Adipocyte (in vitro differentiated cells): Measurements from ENCODE around the gene SF3A1.

ENCODE experiments used
- DNase-seq: peaks from one replicate; pipeline ENCODE4 v3.0.0-alpha.2; 2015; ENCODE audit warnings: low read depth
- H3K27me3 ChIP-seq: replicated peaks from 2 replicates; pipeline ENCODE4 v1.7.0; 2013; ENCODE audit warnings: mild to moderate bottlenecking, low read length, moderate library complexity; ENCODE audit not compliant: control insufficient read depth, insufficient read depth
- H3K36me3 ChIP-seq: 2 replicates; pipeline ENCODE4 v1.7.0; 2013; ENCODE audit warnings: low read length, mild to moderate bottlenecking, moderate library complexity; ENCODE audit not compliant: control insufficient read depth, insufficient read depth, severe bottlenecking
- H3K4me1 ChIP-seq: 2 replicates; pipeline ENCODE4 v1.7.0; 2013; ENCODE audit warnings: mild to moderate bottlenecking, low read length, moderate library complexity; ENCODE audit not compliant: control insufficient read depth, insufficient read depth
- H3K4me3 ChIP-seq: 2 replicates; pipeline ENCODE4 v1.7.0; 2013; ENCODE audit warnings: mild to moderate bottlenecking, low read length, moderate library complexity
- H3K9ac ChIP-seq: 2 replicates; pipeline ENCODE4 v1.7.0; 2013; ENCODE audit warnings: mild to moderate bottlenecking, low read length, moderate library complexity
- H3K9me3 ChIP-seq: 2 replicates; pipeline ENCODE4 v1.7.0; 2013; ENCODE audit warnings: mild to moderate bottlenecking, low read length, moderate library complexity; ENCODE audit not compliant: control insufficient read depth

Gene SF3A1

GRCh38 chr22:30382340-30382739 is 25.6 kb upstream of the SF3A1 start:
- Histone ChIP-seq H3K9me3 (no peaks in the 10 kb centered on the region), H3K9ac (no peak overlapping the region), H3K4me3 (no peak overlapping the region), H3K4me1 (peaks cover 10% of the 10 kb centered on the region), H3K36me3 (peaks cover 36% of the 10 kb centered on the region), H3K27me3 (no peaks in the 10 kb centered on the region)
- DNase-seq = no peak

GRCh38 chr22:30381264-30381663 is 24.6 kb upstream of the SF3A1 start:
- H3K36me3 ChIP-seq = peaks cover 43% of the 10 kb centered on the region
- H3K27me3 ChIP-seq = no peaks in the 10 kb centered on the region
- no peak overlapping the region for H3K4me3 ChIP-seq
- peaks cover 4% of the 10 kb centered on the region for H3K4me1 ChIP-seq
- no peak overlapping the region for H3K9ac ChIP-seq
- no peak for DNase-seq
- no peaks in the 10 kb centered on the region for H3K9me3 ChIP-seq

GRCh38 chr22:30380011-30380410 is 23.3 kb upstream of the SF3A1 start:
- no peaks in the 10 kb centered on the region for H3K4me1 ChIP-seq
- no peak overlapping the region for H3K4me3 ChIP-seq
- no peaks in the 10 kb centered on the region for H3K27me3 ChIP-seq
- no peak overlapping the region for H3K9ac ChIP-seq
- H3K9me3 ChIP-seq = no peaks in the 10 kb centered on the region
- no peak for DNase-seq
- H3K36me3 ChIP-seq = peaks cover 43% of the 10 kb centered on the region

- Histone ChIP-seq H3K4me3 (no peak overlapping the region), H3K9ac (no peak overlapping the region), H3K9me3 (no peaks in the 10 kb centered on the region), H3K36me3 (peaks cover 24% of the 10 kb centered on the region), H3K4me1 (peaks cover 7% of the 10 kb centered on the region), H3K27me3 (no peaks in the 10 kb centered on the region)
- no peak for DNase-seq
Observed at GRCh38 chr22:30375312-30375849, 18.7 kb upstream of the SF3A1 start.

GRCh38 chr22:30373331-30374325 is 16.9 kb upstream of the SF3A1 start:
- peaks cover 14% of the 10 kb centered on the region for H3K36me3 ChIP-seq
- H3K27me3 ChIP-seq = no peaks in the 10 kb centered on the region
- H3K9me3 ChIP-seq = no peaks in the 10 kb centered on the region
- DNase-seq = no peak
- H3K9ac ChIP-seq = no peak overlapping the region
- no peak overlapping the region for H3K4me3 ChIP-seq
- H3K4me1 ChIP-seq = peaks cover 7% of the 10 kb centered on the region

GRCh38 chr22:30372915-30373314 is 16.2 kb upstream of the SF3A1 start:
- H3K27me3 ChIP-seq = no peaks in the 10 kb centered on the region

GRCh38 chr22:30371981-30372380 is 15.3 kb upstream of the SF3A1 start:
- DNase-seq = no peak
- Histone ChIP-seq H3K9ac (no peak overlapping the region), H3K27me3 (no peaks in the 10 kb centered on the region), H3K4me3 (no peak overlapping the region), H3K4me1 (peaks cover 7% of the 10 kb centered on the region), H3K36me3 (peaks cover 3% of the 10 kb centered on the region), H3K9me3 (no peaks in the 10 kb centered on the region)

More at GRCh38 chr22:30372915-30373314, 16.2 kb upstream of the SF3A1 start:
- peaks cover 7% of the 10 kb centered on the region for H3K4me1 ChIP-seq
- H3K4me3 ChIP-seq = no peak overlapping the region
- no peaks in the 10 kb centered on the region for H3K9me3 ChIP-seq
- peaks cover 12% of the 10 kb centered on the region for H3K36me3 ChIP-seq
- no peak for DNase-seq
- H3K9ac ChIP-seq = no peak overlapping the region

- Histone ChIP-seq H3K9me3 (no peaks in the 10 kb centered on the region), H3K27me3 (no peaks in the 10 kb centered on the region), H3K36me3 (no peaks in the 10 kb centered on the region), H3K4me1 (peaks cover 7% of the 10 kb centered on the region), H3K9ac (no peak overlapping the region), H3K4me3 (no peak overlapping the region)
- no peak for DNase-seq
Observed at GRCh38 chr22:30371321-30371720, 14.6 kb upstream of the SF3A1 start.

GRCh38 chr22:30370641-30371230 is 14.0 kb upstream of the SF3A1 start:
- Histone ChIP-seq H3K27me3 (no peaks in the 10 kb centered on the region), H3K9ac (no peak overlapping the region), H3K4me3 (no peak overlapping the region), H3K9me3 (no peaks in the 10 kb centered on the region), H3K4me1 (peaks cover 7% of the 10 kb centered on the region), H3K36me3 (no peaks in the 10 kb centered on the region)
- no peak for DNase-seq

GRCh38 chr22:30368420-30368819 is 11.7 kb upstream of the SF3A1 start:
- no peak for DNase-seq
- H3K27me3 ChIP-seq = no peaks in the 10 kb centered on the region
- peaks cover 7% of the 10 kb centered on the region for H3K4me1 ChIP-seq
- no peak overlapping the region for H3K9ac ChIP-seq
- no peaks in the 10 kb centered on the region for H3K36me3 ChIP-seq
- no peak overlapping the region for H3K4me3 ChIP-seq
- H3K9me3 ChIP-seq = no peaks in the 10 kb centered on the region

- H3K4me3 ChIP-seq = no peak overlapping the region
- DNase-seq = no peak
- H3K9me3 ChIP-seq = no peaks in the 10 kb centered on the region
- H3K36me3 ChIP-seq = no peaks in the 10 kb centered on the region
- H3K9ac ChIP-seq = no peak overlapping the region
- H3K4me1 ChIP-seq = no peaks in the 10 kb centered on the region
- H3K27me3 ChIP-seq = no peaks in the 10 kb centered on the region
Observed at GRCh38 chr22:30365891-30366290, 9.2 kb upstream of the SF3A1 start.
